Fibroblast of villous mesenchyme (primary cell): ENCODE measurements around the gene CRMP1. TPM values are rescaled to one million over a fixed set of nuclear protein-coding genes. Genes with fewer than 3 reads are reported as not detected.

ENCODE experiments used
- DNase-seq: peaks from one replicate; pipeline ENCODE4 v3.0.0-alpha.2; 2010; ENCODE audit warnings: low read depth
- H3K4me3 ChIP-seq: 2 replicates; pipeline ENCODE4 v1.5.1; 2011; ENCODE audit warnings: low read depth, mild to moderate bottlenecking, low read length
- total RNA-seq: library from RNA; depleted of rRNA; stranded (reverse); fragments of >200 nt; gene quantifications from 2 replicates; pipeline ENCODE4 v1.2.3, GENCODE V29; 2012
- TF ChIP-seq, protein P1 (sequence below): IDR thresholded peaks from 2 replicates; pipeline ENCODE4 v1.5.1; 2012; ENCODE audit warnings: low read depth, mild to moderate bottlenecking, low read length; ENCODE audit not compliant: insufficient read depth

CRMP1 gene
- total RNA-seq, 1 donor = under 0.01 TPM

DNA sequence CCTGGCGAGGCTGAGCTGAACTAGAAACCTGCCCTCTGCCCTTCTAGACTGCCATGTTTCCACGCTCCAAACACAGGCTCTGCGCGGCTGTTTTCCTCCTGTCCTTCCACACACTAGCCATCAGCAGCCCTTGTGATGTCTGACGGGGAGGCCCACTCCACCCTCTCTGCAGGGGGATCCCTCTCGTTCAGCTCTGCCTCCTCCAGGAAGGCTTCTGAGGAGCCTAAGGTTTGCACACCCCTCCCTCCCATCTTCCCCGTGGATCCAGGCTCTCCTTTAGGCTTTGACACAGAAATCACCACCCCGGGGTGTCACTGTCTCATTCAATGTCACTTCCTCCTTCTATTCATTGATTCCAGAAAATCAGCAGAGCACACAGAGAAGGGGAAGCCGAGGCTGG is 38.6 kb upstream of the CRMP1 start:
- no peak for DNase-seq
- H3K4me3 ChIP-seq = no peak overlapping the region
- TF ChIP-seq, protein P1, sequence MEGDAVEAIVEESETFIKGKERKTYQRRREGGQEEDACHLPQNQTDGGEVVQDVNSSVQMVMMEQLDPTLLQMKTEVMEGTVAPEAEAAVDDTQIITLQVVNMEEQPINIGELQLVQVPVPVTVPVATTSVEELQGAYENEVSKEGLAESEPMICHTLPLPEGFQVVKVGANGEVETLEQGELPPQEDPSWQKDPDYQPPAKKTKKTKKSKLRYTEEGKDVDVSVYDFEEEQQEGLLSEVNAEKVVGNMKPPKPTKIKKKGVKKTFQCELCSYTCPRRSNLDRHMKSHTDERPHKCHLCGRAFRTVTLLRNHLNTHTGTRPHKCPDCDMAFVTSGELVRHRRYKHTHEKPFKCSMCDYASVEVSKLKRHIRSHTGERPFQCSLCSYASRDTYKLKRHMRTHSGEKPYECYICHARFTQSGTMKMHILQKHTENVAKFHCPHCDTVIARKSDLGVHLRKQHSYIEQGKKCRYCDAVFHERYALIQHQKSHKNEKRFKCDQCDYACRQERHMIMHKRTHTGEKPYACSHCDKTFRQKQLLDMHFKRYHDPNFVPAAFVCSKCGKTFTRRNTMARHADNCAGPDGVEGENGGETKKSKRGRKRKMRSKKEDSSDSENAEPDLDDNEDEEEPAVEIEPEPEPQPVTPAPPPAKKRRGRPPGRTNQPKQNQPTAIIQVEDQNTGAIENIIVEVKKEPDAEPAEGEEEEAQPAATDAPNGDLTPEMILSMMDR = no peak

GRCh38 chr4:5930876-5931275 is 38.0 kb upstream of the CRMP1 start:
- TF ChIP-seq, protein P1 = no peak
- no peak overlapping the region for H3K4me3 ChIP-seq
- DNase-seq = no peak

DNA sequence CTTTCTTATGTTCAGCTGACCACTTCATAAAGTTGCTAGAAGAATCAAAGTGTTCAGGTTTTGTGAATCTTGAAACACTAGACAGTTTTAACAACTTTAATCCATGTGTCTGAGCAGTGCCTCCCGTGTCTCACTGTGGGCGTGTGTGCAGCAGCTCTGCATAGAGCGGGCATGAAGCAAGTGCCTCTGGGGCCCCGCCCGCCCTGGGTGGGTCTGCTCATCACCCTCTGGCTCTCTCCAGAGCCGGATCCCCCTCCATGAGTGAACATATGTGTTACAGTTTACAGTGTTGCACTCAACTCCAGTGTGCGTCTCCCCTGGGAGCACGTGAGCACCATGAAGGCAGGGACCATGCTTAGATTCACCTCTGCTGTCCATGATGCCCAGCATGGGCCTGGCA is 37.6 kb upstream of the CRMP1 start:
- no peak for DNase-seq
- TF ChIP-seq, protein P1 = no peak

DNA sequence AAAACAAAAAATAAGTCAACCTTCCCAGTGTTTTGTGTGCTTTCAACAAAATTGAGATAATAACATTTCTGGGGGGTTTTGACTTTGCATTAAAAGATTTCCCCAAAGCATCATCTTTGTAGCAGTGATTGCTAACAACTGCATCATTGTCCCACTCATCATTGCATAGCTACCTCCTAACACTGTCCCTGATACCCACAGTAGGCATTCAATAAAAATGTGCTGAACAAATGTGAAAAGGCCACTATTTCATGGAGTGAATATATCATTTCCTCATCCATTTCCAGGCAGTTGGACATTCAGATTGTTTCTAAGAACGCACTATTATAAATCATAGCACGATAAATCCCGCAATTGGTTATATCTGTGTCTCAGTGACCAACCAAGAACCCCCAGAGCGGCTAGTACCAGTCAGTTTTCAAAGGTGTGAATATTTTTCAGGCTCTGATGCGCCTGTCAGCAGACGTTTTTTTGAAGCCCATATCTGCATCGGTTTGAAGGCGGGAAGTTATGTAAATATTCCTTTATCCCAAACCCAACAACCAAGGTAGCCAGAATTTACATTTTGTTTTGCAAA is 36.0 kb upstream of the CRMP1 start:
- no peak for DNase-seq
- TF ChIP-seq, protein P1 = no peak
- H3K4me3 ChIP-seq = no peak overlapping the region

More for the DNA sequence above, 37.6 kb upstream of the CRMP1 start:
- no peak overlapping the region for H3K4me3 ChIP-seq

DNA sequence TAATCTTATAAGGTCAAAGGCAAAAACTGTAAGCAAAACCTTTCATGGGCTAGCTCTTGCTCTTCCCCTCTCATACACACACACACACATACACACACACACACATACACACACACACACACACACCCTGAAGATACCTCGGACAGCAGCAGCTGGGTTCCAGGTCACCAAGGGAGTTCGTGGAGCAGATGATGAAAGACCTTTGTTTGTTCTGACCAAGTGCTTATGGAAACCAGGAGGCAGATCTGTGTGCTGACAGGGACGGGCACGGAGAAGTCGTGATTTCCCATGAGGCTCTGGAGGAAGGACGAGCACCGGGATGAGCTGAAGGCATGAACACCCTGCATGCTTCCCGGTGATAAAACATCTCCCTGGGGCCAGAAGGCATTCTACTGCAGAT is 35.4 kb upstream of the CRMP1 start:
- TF ChIP-seq, protein P1 = no peak
- DNase-seq = no peak
- no peak overlapping the region for H3K4me3 ChIP-seq

DNA sequence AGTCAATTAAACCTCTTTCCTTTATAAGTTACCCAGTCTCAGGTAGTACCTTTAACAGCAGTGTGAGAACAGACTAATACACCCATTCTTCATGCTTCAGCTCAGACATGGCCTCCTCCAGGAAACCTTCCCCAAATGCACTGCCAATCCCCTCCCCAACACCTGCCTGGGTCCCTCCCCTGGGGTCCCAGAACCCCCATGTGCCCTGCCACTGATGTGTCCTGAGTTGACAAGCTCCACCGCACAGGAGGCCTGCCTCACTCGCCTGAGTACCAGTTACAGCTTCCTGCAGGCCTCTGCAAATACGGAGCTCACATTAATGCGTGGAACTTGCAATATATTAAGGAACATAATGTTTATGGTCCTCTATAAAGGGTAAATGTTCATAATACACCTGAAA is 34.9 kb upstream of the CRMP1 start:
- TF ChIP-seq, protein P1 = no peak
- no peak for DNase-seq
- no peak overlapping the region for H3K4me3 ChIP-seq

DNA sequence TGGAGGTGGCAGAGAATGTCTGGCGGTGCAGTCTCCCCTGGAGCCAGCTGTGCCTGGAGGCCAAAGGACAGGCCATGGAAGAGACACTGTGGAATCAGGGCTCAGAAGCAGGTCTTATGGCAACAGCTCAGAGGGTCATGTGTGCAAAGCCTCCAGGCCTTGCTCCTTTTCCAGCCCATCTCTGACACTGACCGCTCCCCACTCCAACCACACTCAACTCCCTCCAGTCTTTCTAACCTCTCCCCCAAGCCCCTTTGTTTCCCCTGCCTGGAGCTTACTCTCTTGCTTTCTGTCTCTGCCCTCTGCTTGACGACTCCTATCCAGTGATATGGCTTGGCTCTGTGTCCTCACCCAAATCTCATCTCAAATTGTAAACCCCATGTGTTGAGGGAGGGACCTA is 34.2 kb upstream of the CRMP1 start:
- H3K4me3 ChIP-seq = no peak overlapping the region
- TF ChIP-seq, protein P1 = no peak
- DNase-seq = no peak
